Measurements from ENCODE around the gene VRK2.

- no peak for TF ChIP-seq POLR2AphosphoS5 (IDR thresholded peaks at IDR 0.05)
- TF ChIP-seq CTCF (IDR thresholded peaks at IDR 0.05) = no peak
Measured at GRCh38 chr2:58140508-58141072, 94.0 kb downstream of the VRK2 start.

All from breast epithelium (tissue), 3 donors.